HG02678 (cell line): ENCODE measurements around the gene MED16.
"Not testable (repeated sequence)": the region's sequence is repeated elsewhere in the genome, so short reads cannot be mapped to it uniquely, and the experiment has no call there.

Experiments used
- ATAC-seq: cut with Tn5 transposase; IDR thresholded peaks from one replicate; pipeline ENCODE4 v1.9.1; 2021; ENCODE audit warnings: mild to moderate bottlenecking, moderate library complexity; ENCODE audit not compliant: unreplicated experiment

MED16 gene

GRCh38 chr19:889662-890295 is 3.2 kb downstream of the MED16 start:
- ATAC-seq, result no peak

- no peak for ATAC-seq
Observed at GRCh38 chr19:888581-889385, 4.2 kb downstream of the MED16 start.

- no peak for ATAC-seq
Observed at GRCh38 chr19:887599-887998, 5.4 kb downstream of the MED16 start.

GRCh38 chr19:887072-887471 is 5.9 kb downstream of the MED16 start:
- ATAC-seq, result no peak

DNA sequence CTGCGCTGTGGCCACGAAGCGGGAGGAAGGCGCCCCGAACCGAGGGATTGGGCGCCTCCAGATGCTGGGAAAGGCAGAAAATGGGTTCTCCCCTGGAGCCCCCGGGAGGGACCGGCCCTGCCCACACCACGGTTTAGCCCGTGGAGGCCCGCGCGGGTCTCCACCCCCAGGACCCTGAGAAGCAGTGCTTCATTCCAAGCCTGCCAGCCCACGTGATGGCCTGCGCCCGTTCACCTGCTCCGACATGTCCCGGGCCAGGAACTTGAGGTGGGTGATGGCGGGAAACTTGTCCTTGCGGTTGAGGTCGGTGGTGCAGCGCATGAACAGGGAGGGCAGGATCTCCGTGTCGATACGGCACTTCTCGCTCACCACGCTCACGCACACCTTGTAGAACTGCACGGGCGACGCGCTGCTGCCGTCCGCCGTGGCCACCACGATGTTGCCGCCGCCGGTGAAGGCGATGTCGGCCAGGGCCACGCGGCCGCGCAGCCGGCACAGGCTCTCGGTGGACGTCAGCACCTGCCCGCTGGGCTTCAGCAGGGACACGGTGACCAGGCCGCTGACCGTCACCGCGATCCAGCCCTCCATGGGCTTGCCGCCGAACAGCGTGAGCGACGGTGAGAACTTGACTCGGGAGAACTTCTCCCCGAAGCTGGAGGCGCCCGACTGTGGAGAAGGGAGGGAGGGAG is 7.3 kb downstream of the MED16 start:
- no peak for ATAC-seq

- ATAC-seq, result no peak
Observed at GRCh38 chr19:884420-885211, 8.4 kb downstream of the MED16 start.

DNA sequence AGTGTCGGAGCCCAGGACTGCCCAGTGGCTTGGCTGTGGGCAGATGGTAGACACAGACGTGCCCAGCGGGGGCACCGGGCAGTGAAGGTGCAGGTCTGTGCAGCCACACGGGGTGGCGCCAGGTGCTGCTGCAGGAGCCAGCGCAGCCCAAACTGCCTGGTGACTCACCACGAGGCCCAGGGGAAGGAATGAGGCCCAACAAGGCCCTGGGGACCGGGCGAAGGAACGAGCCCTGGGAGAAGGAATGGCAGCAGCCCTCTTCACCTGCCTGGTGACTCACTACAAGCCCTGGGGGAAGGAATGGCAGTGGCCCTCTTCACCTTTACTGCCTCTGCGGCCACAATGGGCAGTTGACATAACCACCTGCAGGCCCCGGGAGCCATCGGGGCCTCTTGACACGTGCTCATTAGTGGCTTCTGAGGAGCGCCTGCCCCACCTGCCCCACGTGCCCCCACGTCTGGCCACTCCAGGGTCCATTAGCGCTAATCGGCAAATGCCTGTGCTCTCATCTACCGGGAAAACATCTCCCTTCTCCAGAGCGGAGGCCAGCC is 9.3 kb downstream of the MED16 start:
- ATAC-seq, result no peak

- ATAC-seq, result no peak
Observed at GRCh38 chr19:882871-883497, 10.0 kb downstream of the MED16 start.

- ATAC-seq, result no peak
Observed at GRCh38 chr19:881385-882071, 11.5 kb downstream of the MED16 start.

DNA sequence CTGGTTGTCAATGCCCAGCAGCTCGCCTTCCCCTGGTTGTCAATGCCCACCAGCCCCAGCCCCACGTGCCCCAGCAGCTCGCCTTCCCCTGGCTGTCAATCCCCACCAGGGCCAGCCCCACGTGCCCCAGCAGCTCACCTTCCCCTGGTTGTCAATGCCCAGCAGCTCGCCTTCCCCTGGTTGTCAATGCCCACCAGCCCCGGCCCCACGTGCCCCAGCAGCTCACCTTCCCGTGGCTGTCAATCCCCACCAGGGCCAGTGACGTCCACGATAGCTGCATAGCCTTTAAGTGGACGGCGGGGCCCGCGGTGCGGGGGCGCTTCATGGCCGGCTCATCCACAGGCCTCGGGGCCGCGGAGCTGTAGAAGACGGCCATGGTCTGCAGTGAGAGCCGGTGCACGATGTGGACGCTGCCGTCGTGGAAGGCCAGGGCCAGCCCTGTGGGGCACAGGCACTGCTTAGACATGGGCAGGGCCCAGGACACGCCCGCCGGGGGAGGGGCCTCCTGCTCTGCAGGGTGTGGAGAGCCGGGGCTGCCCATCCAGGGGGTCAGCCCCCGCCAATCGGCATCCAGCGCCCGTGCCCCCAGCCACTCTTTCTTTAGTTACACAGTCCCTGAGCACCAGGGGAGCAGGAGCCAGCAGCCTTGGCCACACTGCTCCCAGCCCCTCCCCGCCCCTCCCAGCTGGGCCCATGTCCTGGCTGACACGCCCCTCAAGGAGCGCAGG is 13.1 kb downstream of the MED16 start:
- ATAC-seq, result no peak

- ATAC-seq, result not testable (repeated sequence)
Observed at GRCh38 chr19:878751-879561, 14.0 kb downstream of the MED16 start.

DNA sequence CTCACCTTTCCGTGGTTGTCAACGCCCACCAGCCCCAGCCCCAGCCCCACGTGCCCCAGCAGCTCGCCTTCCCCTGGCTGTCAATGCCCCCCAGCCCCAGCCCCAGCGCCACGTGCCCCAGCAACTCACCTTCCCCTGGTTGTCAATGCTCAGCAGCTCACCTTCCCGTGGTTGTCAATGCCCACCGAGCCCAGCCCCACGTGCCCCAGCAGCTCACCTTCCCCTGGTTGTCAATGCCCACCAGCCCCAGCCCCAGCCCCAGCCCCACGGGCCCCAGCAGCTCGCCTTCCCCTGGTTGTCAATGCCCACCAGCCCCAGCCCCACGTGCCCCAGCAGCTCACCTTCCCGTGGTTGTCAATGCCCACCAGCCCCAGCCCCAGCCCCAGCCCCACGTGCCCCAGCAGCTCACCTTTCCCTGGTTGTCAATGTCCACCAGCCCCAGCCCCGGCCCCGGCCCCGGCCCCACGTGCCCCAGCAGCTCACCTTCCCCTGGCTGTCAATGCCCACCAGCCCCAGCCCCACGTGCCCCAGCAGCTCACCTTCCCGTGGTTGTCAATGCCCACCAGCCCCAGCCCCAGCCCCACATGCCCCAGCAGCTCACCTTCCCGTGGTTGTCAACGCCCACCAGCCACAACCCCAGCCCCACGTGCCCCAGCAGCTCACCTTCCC is 14.9 kb downstream of the MED16 start:
- ATAC-seq, result not testable (repeated sequence)

DNA sequence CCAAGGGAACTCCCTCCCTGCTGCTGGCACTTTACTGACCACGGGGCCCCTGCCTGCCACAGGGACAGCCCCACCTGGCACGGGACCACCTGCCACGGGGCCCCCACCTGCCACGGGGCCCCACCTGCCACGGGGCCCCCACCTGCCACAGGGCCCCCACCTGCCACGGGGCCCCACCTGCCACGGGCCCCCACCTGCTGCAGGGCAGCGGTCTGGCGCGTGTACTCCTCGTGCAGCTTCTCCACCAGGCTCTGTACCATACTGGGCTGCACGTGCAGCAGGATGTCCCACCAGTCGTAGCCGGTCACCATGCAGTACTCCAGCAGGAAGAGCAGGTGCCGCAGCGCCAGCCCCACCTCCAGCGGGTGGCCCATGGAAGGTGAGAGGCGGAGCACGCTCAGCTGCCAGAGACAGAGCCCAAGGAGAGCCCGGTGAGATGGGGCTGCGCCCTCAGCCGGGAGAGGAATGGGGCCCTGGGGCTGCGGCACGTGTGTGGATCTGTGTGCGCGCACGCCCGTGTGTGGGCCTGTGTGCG is 16.1 kb downstream of the MED16 start:
- no peak for ATAC-seq

GRCh38 chr19:876089-876488 is 16.9 kb downstream of the MED16 start:
- ATAC-seq, result no peak

GRCh38 chr19:875265-875879 is 17.6 kb downstream of the MED16 start:
- ATAC-seq, result no peak

DNA sequence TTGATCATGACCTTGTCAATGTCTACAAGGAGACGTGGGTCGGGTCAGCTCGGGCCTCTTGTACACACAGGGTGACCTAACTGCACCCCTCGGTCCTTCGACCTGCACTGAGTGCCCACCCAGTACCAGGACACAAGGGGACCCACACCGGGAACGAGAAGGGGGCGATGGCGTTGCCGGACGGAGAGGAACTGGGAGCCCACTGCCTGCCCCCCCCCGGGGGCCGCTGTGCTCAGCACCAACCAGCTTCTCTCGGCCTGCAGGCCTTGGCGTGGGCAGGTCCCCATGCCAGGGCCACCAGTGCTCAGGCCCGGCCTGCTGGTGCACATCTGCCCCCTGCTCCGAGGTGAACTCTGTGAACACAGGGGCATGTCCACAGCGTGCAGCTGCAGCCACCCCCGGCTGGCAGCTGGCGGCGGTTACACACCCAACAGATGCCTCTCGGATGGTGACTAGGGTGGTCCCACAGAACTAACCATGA is 19.4 kb downstream of the MED16 start:
- no peak for ATAC-seq

DNA sequence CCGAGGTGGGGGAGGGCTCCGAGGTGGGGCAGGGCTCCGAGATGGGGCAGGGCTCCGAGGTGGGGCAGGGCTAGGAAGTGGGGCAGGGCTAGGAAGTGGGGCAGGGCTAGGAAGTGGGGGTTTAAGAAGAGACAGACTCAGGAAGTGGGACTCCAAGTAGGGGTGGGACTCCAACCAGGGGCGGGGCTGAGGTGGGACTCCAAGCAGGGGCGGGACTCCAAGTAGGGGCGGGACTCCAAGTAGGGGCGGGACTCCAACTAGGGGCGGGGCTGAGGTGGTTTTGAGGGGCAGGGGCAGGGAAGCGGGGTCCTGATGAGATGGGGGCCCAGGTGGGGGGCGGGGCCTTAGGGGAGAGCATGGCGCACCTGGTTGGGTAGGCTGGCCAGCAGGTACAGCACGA is 19.9 kb downstream of the MED16 start:
- no peak for ATAC-seq
